ENCODE measurements around the gene STX8. TPM values are rescaled to one million over a fixed set of nuclear protein-coding genes. Genes with fewer than 3 reads are reported as not detected.

STX8 gene
- total RNA-seq, 1 experiment from 2014 or later, result 38.8 TPM

- no peak overlapping the region for H3K27ac ChIP-seq (ENCODE audit: low read depth, low read length)
- BruUV-seq (replicated peaks), result no TSS peak
- DNase-seq (ENCODE audit: low read depth, low spot score) (no peak), ATAC-seq (no peak)
- H4K20me1 ChIP-seq (ENCODE audit: insufficient read depth), result no peaks in the 10 kb centered on the region
- no peaks in the 10 kb centered on the region for H3K79me2 ChIP-seq (ENCODE audit: insufficient read depth, low read length)
- H3K27me3 ChIP-seq (ENCODE audit: insufficient read depth, low read length), result no peaks in the 10 kb centered on the region
- H3K4me1 ChIP-seq (ENCODE audit: control insufficient read depth in 1 of 2, insufficient read depth in 2 of 2, low read length in 2 of 2), result no peaks in the 10 kb centered on the region
- H3K9me2 ChIP-seq (ENCODE audit: insufficient read depth), result no peaks in the 10 kb centered on the region
- no peak overlapping the region for H3K9ac ChIP-seq (ENCODE audit: low read length)
- RAD21 ChIA-PET (ENCODE audit: low non-redundant PET in 1 of 2, low total read pairs in 2 of 2, uncharacterized antibody in 2 of 2, unreplicated experiment in 2 of 2), result no interaction called here
- CTCF ChIA-PET, result no interaction called here
- H2AFZ ChIP-seq (ENCODE audit: low read depth, low read length, poor library complexity, severe bottlenecking), result no peak overlapping the region
- no peak overlapping the region for H3K4me2 ChIP-seq (ENCODE audit: low read length)
- TF ChIP-seq ZNF274 (IDR thresholded peaks at IDR 0.05; ENCODE audit: low read depth, low read length) (no peak), SIN3A (IDR thresholded peaks at IDR 0.05; ENCODE audit: low read depth) (no peak), RAD21 (IDR thresholded peaks at IDR 0.05; ENCODE audit: low read depth) (no peak)
- POLR2A ChIA-PET, result no interaction called here
- intact Hi-C loops (cut with micrococcal nuclease), result no loop called here
- H3K9me3 ChIP-seq (ENCODE audit: control insufficient read depth in 1 of 2, insufficient read depth in 1 of 2, low read depth in 1 of 2, low read length in 2 of 2), result peaks cover 0 to 16% of the 10 kb centered on the region in 2 experiments; a peak in 3 of 4 replicates
- no peak overlapping the region for H3K4me3 ChIP-seq (replicated peaks in 1 of 2; ENCODE audit: low read depth in 1 of 2, low read length in 2 of 2)
- H3K36me3 ChIP-seq (ENCODE audit: control insufficient read depth in 1 of 2, insufficient read depth in 2 of 2, low read length in 2 of 2), result no peaks in the 10 kb centered on the region
Observed at GRCh38 chr17:9218064-9218635, 357.5 kb downstream of the STX8 start.

GRCh38 chr17:9217151-9218056 lies 358.2 kb downstream of the STX8 start:
- POLR2A ChIA-PET, result no interaction called here
- no peak for DNase-seq (ENCODE audit: low read depth, low spot score)
- H3K4me2 ChIP-seq (ENCODE audit: low read length), result no peak overlapping the region
- TF ChIP-seq EZH2phosphoT487 (IDR thresholded peaks at IDR 0.05; ENCODE audit: borderline replicate concordance) (no peak), POLR2A (IDR thresholded peaks at IDR 0.05; ENCODE audit: borderline replicate concordance, extremely low read depth, insufficient read depth, insufficient read length) (no peak), SRF (IDR thresholded peaks at IDR 0.05; ENCODE audit: low read depth) (no peak), REST (IDR thresholded peaks at IDR 0.05; ENCODE audit: low read depth) (no peak), EGR1 (IDR thresholded peaks at IDR 0.05; ENCODE audit: low read depth) (no peak), EZH2 (IDR thresholded peaks at IDR 0.05) (no peak), ATF3 (IDR thresholded peaks at IDR 0.05) (no peak), ZNF274 (IDR thresholded peaks at IDR 0.05; ENCODE audit: low read depth, low read length) (no peak), ZBTB33 (IDR thresholded peaks at IDR 0.05; ENCODE audit: extremely low read depth, insufficient replicate concordance, low read length) (no peak), TCF7L2 (IDR thresholded peaks at IDR 0.05; ENCODE audit: borderline replicate concordance, extremely low read depth, insufficient read depth, insufficient read length) (no peak), RAD21 (IDR thresholded peaks at IDR 0.05; ENCODE audit: low read depth) (no peak)

More at GRCh38 chr17:9217151-9218056, 358.2 kb downstream of the STX8 start:
- no peaks in the 10 kb centered on the region for H3K4me1 ChIP-seq (ENCODE audit: control insufficient read depth in 1 of 2, insufficient read depth in 2 of 2, low read length in 2 of 2)
- H3K27ac ChIP-seq (ENCODE audit: low read depth, low read length), result no peak overlapping the region
- no peaks in the 10 kb centered on the region for H3K9me2 ChIP-seq (ENCODE audit: insufficient read depth)
- CTCF ChIA-PET, result no interaction called here
- BruUV-seq (replicated peaks), result no TSS peak
- H3K79me2 ChIP-seq (ENCODE audit: insufficient read depth, low read length), result no peaks in the 10 kb centered on the region
- H3K9ac ChIP-seq (ENCODE audit: low read length), result no peak overlapping the region
- RAD21 ChIA-PET (ENCODE audit: low non-redundant PET in 1 of 2, low total read pairs in 2 of 2, uncharacterized antibody in 2 of 2, unreplicated experiment in 2 of 2), result interaction anchor here (0.7 kb wide), 2 partner anchors 48 to 80 kb away, joined by 3 read pairs; no protein-coding TSS in a partner anchor
- no peak overlapping the region for H3K4me3 ChIP-seq (replicated peaks in 1 of 2; ENCODE audit: low read depth in 1 of 2, low read length in 2 of 2)
- H3K27me3 ChIP-seq (ENCODE audit: insufficient read depth, low read length), result no peaks in the 10 kb centered on the region
- H3K36me3 ChIP-seq (ENCODE audit: control insufficient read depth in 1 of 2, insufficient read depth in 2 of 2, low read length in 2 of 2), result no peaks in the 10 kb centered on the region
- H3K9me3 ChIP-seq (ENCODE audit: control insufficient read depth in 1 of 2, insufficient read depth in 1 of 2, low read depth in 1 of 2, low read length in 2 of 2), result peaks cover 0 to 16% of the 10 kb centered on the region in 2 experiments; a peak in 3 of 4 replicates
- intact Hi-C loops (cut with micrococcal nuclease), result no loop called here
- no peak overlapping the region for H2AFZ ChIP-seq (ENCODE audit: low read depth, low read length, poor library complexity, severe bottlenecking)
- H4K20me1 ChIP-seq (ENCODE audit: insufficient read depth), result no peaks in the 10 kb centered on the region
- ATAC-seq, result no peak
